Hepatocyte (in vitro differentiated cells): ENCODE results near the gene ZER1. TPM values are rescaled to one million over a fixed set of nuclear protein-coding genes. Genes with fewer than 3 reads are reported as not detected.

Experiments used
- DNase-seq: peaks from one replicate; pipeline ENCODE4 v3.0.0-alpha.2; 2016; ENCODE audit warnings: low spot score
- H2AFZ ChIP-seq: fragments of 200-600 bp; sonication (generic); 2 replicates; pipeline ENCODE4 v1.6.0; 2016; ENCODE audit warnings: antibody characterized with exemption, mild to moderate bottlenecking
- H3K27ac ChIP-seq: fragments of 200-600 bp; sonication (generic); 2 replicates; pipeline ENCODE4 v1.5.1; 2016; ENCODE audit warnings: mild to moderate bottlenecking
- H3K27me3 ChIP-seq: fragments of 200-600 bp; sonication (generic); 2 replicates; pipeline ENCODE4 v1.6.1; 2016
- H3K36me3 ChIP-seq: fragments of 200-600 bp; sonication (generic); replicated peaks from 2 replicates; pipeline ENCODE4 v1.5.1; 2016; ENCODE audit warnings: low read depth; ENCODE audit not compliant: insufficient read depth
- H3K4me1 ChIP-seq: fragments of 200-600 bp; sonication (generic); 2 replicates; pipeline ENCODE4 v1.5.1; 2016; ENCODE audit warnings: mild to moderate bottlenecking, moderate library complexity; ENCODE audit not compliant: insufficient read depth
- H3K4me2 ChIP-seq: fragments of 200-600 bp; sonication (generic); 2 replicates; pipeline ENCODE4 v1.6.0; 2016
- H3K4me3 ChIP-seq: fragments of 200-600 bp; sonication (generic); 2 replicates; pipeline ENCODE4 v1.5.1; 2016; ENCODE audit warnings: mild to moderate bottlenecking
- H3K79me2 ChIP-seq: fragments of 200-600 bp; sonication (generic); 2 replicates; pipeline ENCODE4 v1.6.0; 2017; ENCODE audit warnings: mild to moderate bottlenecking
- H3K9me2 ChIP-seq: fragments of 200-600 bp; sonication (generic); replicated peaks from 2 replicates; pipeline ENCODE4 v1.6.0; 2017; ENCODE audit warnings: mild to moderate bottlenecking; ENCODE audit not compliant: insufficient read depth
- H3K9me3 ChIP-seq: fragments of 200-600 bp; sonication (generic); 2 replicates; pipeline ENCODE4 v1.5.1; 2016; ENCODE audit warnings: low read depth, mild to moderate bottlenecking
- H4K20me1 ChIP-seq: fragments of 200-600 bp; sonication (generic); 2 replicates; pipeline ENCODE4 v1.6.0; 2016; ENCODE audit warnings: mild to moderate bottlenecking; ENCODE audit not compliant: insufficient read depth, poor library complexity, severe bottlenecking
- CTCF ChIP-seq: fragments of 200-600 bp; sonication (generic); IDR thresholded peaks from 2 replicates; pipeline ENCODE4 v1.5.1; 2016; ENCODE audit warnings: antibody characterized with exemption, mild to moderate bottlenecking; ENCODE audit not compliant: poor library complexity
- EZH2 ChIP-seq: fragments of 200-600 bp; sonication (generic); IDR thresholded peaks from 2 replicates; pipeline ENCODE4 v1.6.1; 2016; ENCODE audit warnings: antibody characterized with exemption, mild to moderate bottlenecking, borderline replicate concordance
- EZH2phosphoT487 ChIP-seq: fragments of 200-600 bp; sonication (generic); IDR thresholded peaks from one replicate; pipeline ENCODE4 v1.6.1; 2018; ENCODE audit warnings: antibody characterized with exemption, mild to moderate bottlenecking, low read depth, moderate library complexity; ENCODE audit not compliant: unreplicated experiment, severe bottlenecking
- WGBS: methylation state at CpG from one replicate; pipeline ENCODE4 v1.1.6; 2016; ENCODE audit warnings: low lambda C conversion rate; ENCODE audit errors: missing lambda C conversion rate; 5-methylcytosine and 5-hydroxymethylcytosine counted together
- polyA plus RNA-seq: library from polyadenylated mRNA; unstranded; fragments of >200 nt; fragmentation: Nextera tagmentation; extraction: Ambion mirVana; gene quantifications from 2 replicates; pipeline ENCODE4 v1.2.1, GENCODE V29; 2016
- total RNA-seq: library from RNA; depleted of rRNA; stranded (reverse); fragments of >200 nt; gene quantifications from 2 replicates; pipeline ENCODE4 v1.2.3, GENCODE V29; 2014

Gene ZER1
- total and polyA plus RNA-seq, 2 experiments from 2014 or later: 24.4 to 38.9 TPM

GRCh38 chr9:128790536-128790935 lies 18.8 kb upstream of the ZER1 start:
- TF ChIP-seq EZH2: no peak
- no peak overlapping the region for H3K27ac ChIP-seq
- peaks cover 24% of the 10 kb centered on the region for H3K79me2 ChIP-seq
- no peaks in the 10 kb centered on the region for H3K36me3 ChIP-seq
- no peak for DNase-seq
- H3K4me3 ChIP-seq: no peak overlapping the region
- H3K4me2 ChIP-seq: no peak overlapping the region
- no peaks in the 10 kb centered on the region for H3K9me3 ChIP-seq
- no peaks in the 10 kb centered on the region for H4K20me1 ChIP-seq
- WGBS: 93% methylated on average over 4 of the region's 4 CpGs
- H3K4me1 ChIP-seq: peaks cover 12% of the 10 kb centered on the region
- no peaks in the 10 kb centered on the region for H3K27me3 ChIP-seq
- H3K9me2 ChIP-seq: no peaks in the 10 kb centered on the region
- no peak overlapping the region for H2AFZ ChIP-seq

GRCh38 chr9:128788445-128788844 lies 16.7 kb upstream of the ZER1 start:
- Histone ChIP-seq H3K27ac (peak overlapping the region; percentile 71), H3K36me3 (no peaks in the 10 kb centered on the region), H4K20me1 (no peaks in the 10 kb centered on the region), H3K9me2 (no peaks in the 10 kb centered on the region), H3K4me2 (peak overlapping the region; percentile 76), H3K4me3 (no peak overlapping the region), H3K79me2 (peaks cover 24% of the 10 kb centered on the region), H3K27me3 (no peaks in the 10 kb centered on the region), H3K9me3 (no peaks in the 10 kb centered on the region), H2AFZ (no peak overlapping the region), H3K4me1 (peaks cover 12% of the 10 kb centered on the region)
- 93% methylated on average over 1 of the region's 1 CpG for WGBS
- DNase-seq: no peak
- no peak for TF ChIP-seq EZH2
- TF ChIP-seq CTCF: no peak
- no peak for TF ChIP-seq EZH2phosphoT487

GRCh38 chr9:128787659-128788058 lies 15.9 kb upstream of the ZER1 start:
- peak overlapping the region; percentile 98 for H2AFZ ChIP-seq
- H3K4me1 ChIP-seq: peaks cover 12% of the 10 kb centered on the region
- peak; percentile 47 for DNase-seq
- TF ChIP-seq EZH2phosphoT487 (no peak), CTCF (no peak), EZH2 (no peak)
- peak overlapping the region; percentile 81 for H3K4me3 ChIP-seq
- no peaks in the 10 kb centered on the region for H4K20me1 ChIP-seq
- peaks cover 24% of the 10 kb centered on the region for H3K79me2 ChIP-seq
- no peaks in the 10 kb centered on the region for H3K9me3 ChIP-seq
- H3K9me2 ChIP-seq: no peaks in the 10 kb centered on the region
- peak overlapping the region; percentile 76 for H3K4me2 ChIP-seq
- WGBS: 11% methylated on average over 7 of the region's 7 CpGs
- H3K27ac ChIP-seq: peak overlapping the region; percentile 71
- H3K27me3 ChIP-seq: no peaks in the 10 kb centered on the region
- no peaks in the 10 kb centered on the region for H3K36me3 ChIP-seq

- Histone ChIP-seq H3K9me3 (no peaks in the 10 kb centered on the region), H2AFZ (peak within 1 kb of the TSS; percentile 98)
These were observed 15.2 kb upstream of the ZER1 start, which contains the start of gene TBC1D13 for GRCh38 chr9:128786681-128787601. TBC1D13 (plus strand) TSS chr9:128787253; CDS start chr9:128787354, 101 bp downstream.

More at GRCh38 chr9:128786681-128787601, 15.2 kb upstream of the ZER1 start, which contains the start of gene TBC1D13:
- Histone ChIP-seq H3K27ac (peak within 1 kb of the TSS; percentile 71), H3K4me3 (peak within 1 kb of the TSS; percentile 81), H3K79me2 (peaks cover 24% of the 10 kb centered on the region), H3K27me3 (no peaks in the 10 kb centered on the region), H3K4me1 (peaks cover 12% of the 10 kb centered on the region), H3K4me2 (peak within 1 kb of the TSS; percentile 76), H4K20me1 (no peaks in the 10 kb centered on the region), H3K9me2 (no peaks in the 10 kb centered on the region), H3K36me3 (no peaks in the 10 kb centered on the region)
- 13% methylated on average over 35 of the region's 64 CpGs for WGBS
- peak; percentile 92 for DNase-seq
- no peak for TF ChIP-seq EZH2phosphoT487
- no peak for TF ChIP-seq CTCF
- no peak for TF ChIP-seq EZH2
